ENCODE measurements around the gene TRPC4AP. TPM values are rescaled to one million over a fixed set of nuclear protein-coding genes. Genes with fewer than 3 reads are reported as not detected.

TRPC4AP gene
- total RNA-seq, 4 donors from 2014 or later = 57.3 to 85.3 (median 70.1) TPM

DNA sequence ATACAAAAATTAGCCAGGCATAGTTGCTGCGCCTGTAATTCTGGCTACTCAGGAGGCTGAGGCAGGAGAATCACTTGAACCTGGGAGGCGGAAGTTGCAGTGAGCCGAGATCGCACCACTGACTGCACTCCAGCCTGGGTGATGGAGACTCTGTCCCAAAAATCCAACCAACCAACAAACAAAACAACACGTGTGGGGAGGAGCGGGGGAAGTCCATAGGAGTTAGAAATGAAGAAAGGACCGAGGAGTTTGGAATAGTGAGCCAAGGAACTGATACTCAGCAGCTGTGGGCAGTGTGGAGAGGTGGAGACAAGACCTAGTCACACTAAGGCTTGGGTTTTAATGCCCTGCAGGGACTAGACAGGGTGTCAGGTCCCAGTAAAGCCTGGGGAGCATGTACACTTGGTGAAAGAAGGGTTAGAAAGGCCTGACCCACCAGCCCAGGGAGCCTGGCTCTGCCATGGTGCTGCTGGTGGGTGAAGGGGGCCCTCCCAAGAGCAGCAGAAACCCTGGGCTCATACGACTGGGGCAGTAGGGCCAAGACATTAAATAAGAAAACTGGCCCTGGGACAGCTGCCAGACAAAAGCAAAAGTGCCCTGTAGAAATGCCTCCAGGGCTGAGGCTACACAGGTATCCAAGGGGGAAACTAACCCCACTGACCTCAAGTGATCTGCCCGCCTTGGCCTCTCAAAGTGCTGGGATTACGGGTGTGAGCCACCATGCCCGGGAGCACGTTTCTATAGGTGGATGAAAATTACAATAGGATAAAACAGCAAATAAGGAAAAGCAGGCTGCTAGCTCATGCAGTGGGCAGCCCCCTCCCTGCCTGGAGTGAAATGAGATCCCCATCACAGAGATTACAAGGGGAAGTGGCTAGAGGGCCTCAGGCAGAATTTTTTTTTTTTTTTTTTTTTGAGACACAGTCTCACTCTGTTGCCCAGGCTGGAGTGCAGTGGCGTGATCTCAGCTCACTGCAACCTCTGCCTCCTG, 78.9 kb downstream of the TRPC4AP start:
- H3K4me3 ChIP-seq = no peak overlapping the region
- 79 to 92% methylated on average over 5 to 13 of the region's 13 CpGs for WGBS, 2 donors (ENCODE audit: low coverage in 1 of 2)
- no peak for DNase-seq
- no peaks in the 10 kb centered on the region for H3K9me3 ChIP-seq
- no peaks in the 10 kb centered on the region for H3K4me1 ChIP-seq
- H3K27me3 ChIP-seq = no peaks in the 10 kb centered on the region
- TF ChIP-seq, protein P1, sequence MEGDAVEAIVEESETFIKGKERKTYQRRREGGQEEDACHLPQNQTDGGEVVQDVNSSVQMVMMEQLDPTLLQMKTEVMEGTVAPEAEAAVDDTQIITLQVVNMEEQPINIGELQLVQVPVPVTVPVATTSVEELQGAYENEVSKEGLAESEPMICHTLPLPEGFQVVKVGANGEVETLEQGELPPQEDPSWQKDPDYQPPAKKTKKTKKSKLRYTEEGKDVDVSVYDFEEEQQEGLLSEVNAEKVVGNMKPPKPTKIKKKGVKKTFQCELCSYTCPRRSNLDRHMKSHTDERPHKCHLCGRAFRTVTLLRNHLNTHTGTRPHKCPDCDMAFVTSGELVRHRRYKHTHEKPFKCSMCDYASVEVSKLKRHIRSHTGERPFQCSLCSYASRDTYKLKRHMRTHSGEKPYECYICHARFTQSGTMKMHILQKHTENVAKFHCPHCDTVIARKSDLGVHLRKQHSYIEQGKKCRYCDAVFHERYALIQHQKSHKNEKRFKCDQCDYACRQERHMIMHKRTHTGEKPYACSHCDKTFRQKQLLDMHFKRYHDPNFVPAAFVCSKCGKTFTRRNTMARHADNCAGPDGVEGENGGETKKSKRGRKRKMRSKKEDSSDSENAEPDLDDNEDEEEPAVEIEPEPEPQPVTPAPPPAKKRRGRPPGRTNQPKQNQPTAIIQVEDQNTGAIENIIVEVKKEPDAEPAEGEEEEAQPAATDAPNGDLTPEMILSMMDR (IDR thresholded peaks at IDR 0.05) = no peak
- TF ChIP-seq POLR2AphosphoS5 (IDR thresholded peaks at IDR 0.05) (no peak), POLR2A (IDR thresholded peaks at IDR 0.05) (no peak), EP300 (IDR thresholded peaks at IDR 0.05; ENCODE audit: low read depth) (no peak)
- H3K27ac ChIP-seq = no peak overlapping the region
- in situ Hi-C loops (cut with MboI; ENCODE audit: low pct_ligation_motif_present in 1 of 4, low pct_unique_long_range_greater_than_20kb in 1 of 4, low sequenced_read_pairs in 3 of 4) = no loop called here
- intact Hi-C loops (cut with DNase I; ENCODE audit: low total_unique reads) = no loop called here
- H3K36me3 ChIP-seq = peaks cover 0 to 69% (median 30%) of the 10 kb centered on the region in 4 donors

GRCh38 chr20:35012227-35013069, 80.2 kb downstream of the TRPC4AP start:
- H3K9me3 ChIP-seq = no peaks in the 10 kb centered on the region
- in situ Hi-C loops (cut with MboI; ENCODE audit: low pct_ligation_motif_present in 1 of 4, low pct_unique_long_range_greater_than_20kb in 1 of 4, low sequenced_read_pairs in 3 of 4) (no loop called here), intact Hi-C loops (cut with DNase I; ENCODE audit: low total_unique reads) (no loop called here)
- WGBS, 2 donors (ENCODE audit: low coverage in 1 of 2) = 86 to 100% methylated on average over 2 to 13 of the region's 13 CpGs
- H3K36me3 ChIP-seq = peaks cover 0 to 82% (median 36%) of the 10 kb centered on the region in 4 donors
- H3K4me3 ChIP-seq = no peak overlapping the region
- TF ChIP-seq, protein P1 (IDR thresholded peaks at IDR 0.05) = no peak
- no peak for TF ChIP-seq POLR2A (IDR thresholded peaks at IDR 0.05)
- TF ChIP-seq POLR2AphosphoS5 (IDR thresholded peaks at IDR 0.05) = no peak
- H3K4me1 ChIP-seq = no peaks in the 10 kb centered on the region
- H3K27me3 ChIP-seq = no peaks in the 10 kb centered on the region
- no peak for DNase-seq
- H3K27ac ChIP-seq = no peak overlapping the region

DNA sequence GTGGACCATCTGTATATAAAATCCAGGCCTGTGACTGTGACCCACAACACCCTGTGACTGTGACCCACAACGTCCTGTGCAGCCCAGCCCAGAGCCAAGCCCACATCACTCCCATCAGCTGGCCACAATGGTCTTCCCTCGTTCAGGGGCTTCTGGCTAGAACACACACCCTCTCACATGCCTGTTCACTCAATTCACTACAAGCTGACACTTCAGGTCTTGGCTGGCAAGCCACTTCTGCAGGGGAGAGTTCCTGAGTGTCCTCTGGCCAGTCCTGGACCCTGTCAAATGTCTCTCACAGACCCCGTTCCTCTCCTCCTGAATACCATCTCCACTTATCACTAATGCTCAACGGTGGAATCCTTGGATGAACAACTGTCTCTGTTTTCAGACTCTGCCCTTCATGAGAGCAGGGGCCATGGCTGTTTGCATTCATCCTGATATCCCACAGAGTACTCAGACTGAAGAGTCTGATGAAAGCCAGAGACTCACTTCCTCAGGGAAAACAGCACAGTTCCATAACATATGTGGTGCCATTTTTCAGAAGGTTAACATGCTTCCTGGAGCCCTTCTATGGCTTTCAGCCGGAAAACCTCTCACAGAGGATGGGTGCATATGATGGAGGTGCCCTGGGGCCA, 80.9 kb downstream of the TRPC4AP start:
- no peaks in the 10 kb centered on the region for H3K27me3 ChIP-seq
- TF ChIP-seq, protein P1 (IDR thresholded peaks at IDR 0.05) = no peak
- TF ChIP-seq POLR2A (IDR thresholded peaks at IDR 0.05) = no peak
- no peak for TF ChIP-seq POLR2AphosphoS5 (IDR thresholded peaks at IDR 0.05)
- DNase-seq = no peak
- peaks cover 0 to 88% (median 40%) of the 10 kb centered on the region in 4 donors for H3K36me3 ChIP-seq
- in situ Hi-C loops (cut with MboI; ENCODE audit: low pct_ligation_motif_present in 1 of 4, low pct_unique_long_range_greater_than_20kb in 1 of 4, low sequenced_read_pairs in 3 of 4) = no loop called here
- no peaks in the 10 kb centered on the region for H3K9me3 ChIP-seq
- intact Hi-C loops (cut with DNase I; ENCODE audit: low total_unique reads) = no loop called here
- WGBS, 2 donors (ENCODE audit: low coverage in 1 of 2) = 75% methylated on average over 2 to 5 of the region's 5 CpGs
- H3K4me1 ChIP-seq = no peaks in the 10 kb centered on the region
- H3K4me3 ChIP-seq = no peak overlapping the region
- H3K27ac ChIP-seq = no peak overlapping the region

All from transverse colon (tissue), 4 donors.